GM12865 (cell line): ENCODE results near the gene TRAPPC11.
A peak's percentile ranks its signal among the peaks of the same experiment; 100 is the strongest.

Experiments used
- DNase-seq: peaks from one replicate; pipeline ENCODE4 v3.0.0; 2010; ENCODE audit warnings: low read depth
- H3K4me3 ChIP-seq: 2 replicates; pipeline ENCODE4 v1.5.1; 2011; ENCODE audit warnings: mild to moderate bottlenecking, low read depth, low read length, control low read depth
- CTCF ChIP-seq: IDR thresholded peaks from 2 replicates; pipeline ENCODE4 v1.5.1; 2011; ENCODE audit warnings: low read length, control low read depth, low read depth, inconsistent platforms; ENCODE audit not compliant: insufficient read depth; ENCODE audit errors: missing control alignments

TRAPPC11 gene

DNA sequence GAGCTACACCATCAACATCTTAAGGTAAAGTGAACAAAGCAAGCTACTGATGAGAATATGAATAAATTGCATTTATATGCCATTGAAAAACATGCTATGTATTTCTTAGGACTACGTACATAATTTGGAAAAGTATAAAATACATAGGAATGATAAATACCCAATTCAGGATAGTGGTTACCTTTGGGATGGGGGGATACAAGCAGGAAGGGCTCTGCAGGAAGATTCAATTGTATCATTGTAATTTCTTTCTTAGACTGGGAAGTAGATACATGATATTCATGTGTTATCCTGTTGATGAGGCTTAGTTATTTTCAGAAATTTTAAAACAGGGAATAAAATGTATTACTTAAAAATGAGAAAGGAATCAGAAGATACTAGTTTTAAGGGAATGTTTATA is 43.4 kb downstream of the TRAPPC11 start:
- no peak for TF ChIP-seq CTCF
- no peak for DNase-seq
- no peak overlapping the region for H3K4me3 ChIP-seq

DNA sequence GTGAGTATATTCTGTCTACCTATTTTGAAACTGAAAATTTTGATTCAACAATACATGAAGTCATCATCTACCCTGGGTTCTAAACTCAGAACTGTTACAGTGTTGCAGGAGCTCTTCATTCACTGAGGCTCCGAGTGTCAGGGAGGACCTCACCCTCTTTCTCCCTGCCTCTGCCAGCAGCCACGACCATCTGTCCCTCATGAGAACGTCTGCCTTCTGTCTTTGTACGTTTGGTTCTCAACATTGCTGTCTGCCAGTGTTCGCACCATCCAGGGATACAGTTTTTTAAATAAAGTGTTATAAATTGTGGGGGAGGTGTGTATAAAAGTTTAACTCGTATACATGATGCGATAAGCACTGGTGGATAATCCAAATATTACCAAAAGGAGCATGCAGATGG is 55.5 kb downstream of the TRAPPC11 start:
- TF ChIP-seq CTCF = no peak
- no peak for DNase-seq
- H3K4me3 ChIP-seq = no peak overlapping the region

DNA sequence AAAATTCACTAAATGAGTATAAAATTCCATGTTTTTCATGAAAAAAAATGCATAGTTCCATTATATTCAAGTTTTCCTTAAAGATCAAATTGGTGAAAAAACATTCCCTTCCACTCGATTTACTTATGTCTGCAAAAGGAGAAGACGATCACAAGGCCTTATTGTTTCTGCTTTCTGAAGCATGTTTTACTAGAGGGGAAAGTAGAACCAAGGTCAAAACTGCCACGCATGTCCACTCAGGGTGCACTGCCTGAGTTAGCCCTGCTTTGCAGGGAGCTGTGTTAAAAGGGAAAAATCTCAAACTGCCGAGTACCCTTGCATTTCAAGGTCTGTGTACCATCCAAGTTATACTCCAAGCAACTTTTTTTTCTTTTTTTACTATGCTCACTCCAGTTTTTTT is 57.2 kb downstream of the TRAPPC11 start:
- DNase-seq = no peak
- TF ChIP-seq CTCF = no peak

GRCh38 chr4:183718876-183719275 is 59.8 kb downstream of the TRAPPC11 start:
- TF ChIP-seq CTCF = no peak
- H3K4me3 ChIP-seq = no peak overlapping the region
- no peak for DNase-seq

More for the DNA sequence above, 57.2 kb downstream of the TRAPPC11 start:
- no peak overlapping the region for H3K4me3 ChIP-seq

- peak; percentile 51 for TF ChIP-seq CTCF
- H3K4me3 ChIP-seq = peak overlapping the region; percentile 34
- DNase-seq = peak; percentile 57
Observed at GRCh38 chr4:183721207-183722081, 62.4 kb downstream of the TRAPPC11 start.

- DNase-seq = peak; percentile 90
- TF ChIP-seq CTCF = no peak
- peak overlapping the region; percentile 50 for H3K4me3 ChIP-seq
Observed at GRCh38 chr4:183722731-183723560, 63.9 kb downstream of the TRAPPC11 start.
